ENCODE results near the gene TNFRSF8. TPM values are rescaled to one million over a fixed set of nuclear protein-coding genes. Genes with fewer than 3 reads are reported as not detected.

TNFRSF8 gene
- total RNA-seq, 4 donors from 2014 or later: 0.84 to 4.9 (median 1.8) TPM; not detected in 1

DNA sequence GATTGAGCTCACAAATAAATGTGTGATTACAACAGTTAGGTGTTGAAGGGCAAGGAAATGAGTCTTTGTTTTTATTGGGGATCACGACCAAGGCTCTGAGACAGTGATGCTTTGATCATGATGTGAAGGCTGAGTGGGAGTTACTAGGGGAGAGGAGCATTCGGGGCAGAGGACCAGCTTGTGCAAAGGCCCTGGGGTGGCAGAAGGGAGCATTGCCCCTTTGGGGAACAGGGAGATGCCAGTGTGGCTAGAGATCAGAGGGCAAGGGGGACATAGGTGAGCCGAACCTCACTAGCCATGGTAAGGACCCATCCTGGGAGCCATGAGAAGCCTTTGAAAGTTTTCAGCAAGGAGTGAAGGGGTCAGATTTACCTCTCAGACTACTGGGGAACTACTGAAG, 31.1 kb downstream of the TNFRSF8 start:
- WGBS, 2 donors: 79 to 84% methylated on average over 3 of the region's 3 CpGs
- TF ChIP-seq, protein P1, sequence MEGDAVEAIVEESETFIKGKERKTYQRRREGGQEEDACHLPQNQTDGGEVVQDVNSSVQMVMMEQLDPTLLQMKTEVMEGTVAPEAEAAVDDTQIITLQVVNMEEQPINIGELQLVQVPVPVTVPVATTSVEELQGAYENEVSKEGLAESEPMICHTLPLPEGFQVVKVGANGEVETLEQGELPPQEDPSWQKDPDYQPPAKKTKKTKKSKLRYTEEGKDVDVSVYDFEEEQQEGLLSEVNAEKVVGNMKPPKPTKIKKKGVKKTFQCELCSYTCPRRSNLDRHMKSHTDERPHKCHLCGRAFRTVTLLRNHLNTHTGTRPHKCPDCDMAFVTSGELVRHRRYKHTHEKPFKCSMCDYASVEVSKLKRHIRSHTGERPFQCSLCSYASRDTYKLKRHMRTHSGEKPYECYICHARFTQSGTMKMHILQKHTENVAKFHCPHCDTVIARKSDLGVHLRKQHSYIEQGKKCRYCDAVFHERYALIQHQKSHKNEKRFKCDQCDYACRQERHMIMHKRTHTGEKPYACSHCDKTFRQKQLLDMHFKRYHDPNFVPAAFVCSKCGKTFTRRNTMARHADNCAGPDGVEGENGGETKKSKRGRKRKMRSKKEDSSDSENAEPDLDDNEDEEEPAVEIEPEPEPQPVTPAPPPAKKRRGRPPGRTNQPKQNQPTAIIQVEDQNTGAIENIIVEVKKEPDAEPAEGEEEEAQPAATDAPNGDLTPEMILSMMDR (IDR thresholded peaks at IDR 0.05): no peak
- TF ChIP-seq POLR2A (IDR thresholded peaks at IDR 0.05): no peak
- no peak for TF ChIP-seq EP300 (IDR thresholded peaks at IDR 0.05)
- DNase-seq (ENCODE audit: low spot score in 2 of 2): no peak
- no peak overlapping the region for H3K27ac ChIP-seq
- peaks cover 0 to 4% (median 0%) of the 10 kb centered on the region in 4 donors for H3K9me3 ChIP-seq
- H3K27me3 ChIP-seq: no peaks in the 10 kb centered on the region
- no peaks in the 10 kb centered on the region for H3K36me3 ChIP-seq
- H3K4me1 ChIP-seq: peaks cover 0 to 3% (median 0%) of the 10 kb centered on the region in 4 donors
- H3K4me3 ChIP-seq: no peak overlapping the region

DNA sequence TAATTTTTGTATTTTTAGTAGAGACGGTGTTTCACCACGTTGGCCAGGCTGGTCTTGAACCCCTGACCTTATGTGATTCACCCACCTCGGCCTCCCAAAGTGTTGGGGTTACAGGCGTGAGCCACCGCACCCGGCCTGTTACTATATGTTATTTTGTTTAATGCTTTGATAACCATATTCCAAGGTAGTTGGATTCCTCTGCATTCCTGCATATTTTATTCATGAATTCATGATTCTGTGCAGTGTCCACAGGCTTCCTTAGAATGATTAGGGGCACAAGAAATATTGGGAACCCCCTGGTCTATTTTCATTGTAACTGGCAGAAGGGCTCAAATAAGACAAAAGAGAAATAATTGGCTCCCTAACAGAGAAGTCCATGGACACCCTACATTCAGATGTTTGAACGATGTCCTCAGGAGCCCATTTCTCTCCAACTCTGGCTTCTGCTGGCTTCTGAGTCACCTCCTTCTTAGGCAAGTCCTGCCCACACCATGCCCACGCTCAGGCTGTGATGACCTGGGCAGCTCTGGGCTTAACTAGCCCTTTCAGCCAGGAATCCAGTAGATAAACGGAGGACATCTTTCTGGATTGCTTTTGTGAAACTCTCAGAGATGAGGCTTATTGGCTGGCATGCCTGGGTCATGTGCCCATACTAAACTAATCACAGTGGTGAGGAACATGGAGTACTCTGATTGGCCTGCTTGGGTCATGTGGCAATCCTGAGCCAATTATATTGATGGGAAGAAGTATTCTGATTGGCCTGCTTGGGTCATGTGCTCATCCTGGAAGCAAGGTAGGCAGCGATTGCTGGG, 32.6 kb downstream of the TNFRSF8 start:
- H3K36me3 ChIP-seq: no peaks in the 10 kb centered on the region
- WGBS, 2 donors: 85 to 92% methylated on average over 10 of the region's 10 CpGs
- no peak for DNase-seq (ENCODE audit: low spot score in 2 of 2)
- no peak overlapping the region for H3K4me3 ChIP-seq
- H3K27me3 ChIP-seq: no peaks in the 10 kb centered on the region
- peaks cover 0 to 4% (median 0%) of the 10 kb centered on the region in 4 donors for H3K9me3 ChIP-seq
- H3K4me1 ChIP-seq: no peaks in the 10 kb centered on the region
- H3K27ac ChIP-seq: no peak overlapping the region
- TF ChIP-seq, protein P1 (IDR thresholded peaks at IDR 0.05): no peak
- no peak for TF ChIP-seq POLR2A (IDR thresholded peaks at IDR 0.05)
- TF ChIP-seq EP300 (IDR thresholded peaks at IDR 0.05): no peak

DNA sequence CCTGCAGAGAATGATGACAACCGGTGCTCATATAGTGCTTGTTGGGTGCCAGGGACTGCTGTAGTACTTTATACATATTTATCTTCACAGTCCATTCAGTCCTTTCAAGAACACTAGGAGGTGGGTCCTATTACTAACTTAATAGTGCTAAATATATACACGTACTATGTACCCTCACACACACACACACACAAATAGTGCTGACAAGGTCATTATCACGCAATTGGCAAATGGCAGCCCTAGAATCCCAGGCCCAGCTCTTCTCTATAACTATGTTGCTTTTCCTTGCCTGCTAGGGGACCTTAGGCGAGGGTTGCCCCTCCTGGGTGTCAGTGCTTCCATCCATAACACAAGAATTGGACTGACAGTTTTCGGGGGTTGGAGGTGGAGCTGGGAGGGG, 33.5 kb downstream of the TNFRSF8 start:
- no peaks in the 10 kb centered on the region for H3K36me3 ChIP-seq
- no peak overlapping the region for H3K4me3 ChIP-seq
- H3K27ac ChIP-seq: no peak overlapping the region
- TF ChIP-seq EP300 (IDR thresholded peaks at IDR 0.05): no peak
- TF ChIP-seq, protein P1 (IDR thresholded peaks at IDR 0.05): no peak
- TF ChIP-seq POLR2A (IDR thresholded peaks at IDR 0.05): no peak
- no peak for DNase-seq (ENCODE audit: low spot score in 2 of 2)
- H3K27me3 ChIP-seq: no peaks in the 10 kb centered on the region
- H3K9me3 ChIP-seq: peaks cover 0 to 4% (median 0%) of the 10 kb centered on the region in 4 donors
- 89 to 91% methylated on average over 5 of the region's 5 CpGs for WGBS, 2 donors
- H3K4me1 ChIP-seq: no peaks in the 10 kb centered on the region

DNA sequence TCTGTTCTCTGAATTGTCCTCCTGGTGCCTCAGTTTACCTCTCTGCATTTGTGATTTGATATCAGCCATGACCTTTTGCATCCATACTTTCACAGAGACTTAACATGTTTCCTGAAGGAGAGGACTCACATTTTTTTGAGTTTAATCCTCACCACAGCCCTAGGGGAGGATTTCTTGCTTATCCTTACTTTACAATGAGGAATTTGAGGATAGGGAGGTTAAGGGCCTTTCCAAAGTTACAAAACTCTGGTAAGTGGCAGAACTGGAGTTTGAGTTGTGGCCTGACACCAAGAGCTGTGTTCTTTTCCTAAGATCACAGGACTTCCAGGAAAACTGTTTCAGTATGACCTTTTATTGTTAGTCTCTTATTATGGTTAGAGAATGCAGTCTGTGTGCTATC, 34.2 kb downstream of the TNFRSF8 start:
- H3K36me3 ChIP-seq: no peaks in the 10 kb centered on the region
- H3K4me3 ChIP-seq: no peak overlapping the region
- H3K4me1 ChIP-seq: no peaks in the 10 kb centered on the region
- DNase-seq (ENCODE audit: low spot score in 2 of 2): no peak
- TF ChIP-seq, protein P1 (IDR thresholded peaks at IDR 0.05): no peak
- no peak for TF ChIP-seq EP300 (IDR thresholded peaks at IDR 0.05)
- TF ChIP-seq POLR2A (IDR thresholded peaks at IDR 0.05): no peak
- no peak overlapping the region for H3K27ac ChIP-seq
- peaks cover 0 to 4% (median 0%) of the 10 kb centered on the region in 4 donors for H3K9me3 ChIP-seq
- H3K27me3 ChIP-seq: no peaks in the 10 kb centered on the region

DNA sequence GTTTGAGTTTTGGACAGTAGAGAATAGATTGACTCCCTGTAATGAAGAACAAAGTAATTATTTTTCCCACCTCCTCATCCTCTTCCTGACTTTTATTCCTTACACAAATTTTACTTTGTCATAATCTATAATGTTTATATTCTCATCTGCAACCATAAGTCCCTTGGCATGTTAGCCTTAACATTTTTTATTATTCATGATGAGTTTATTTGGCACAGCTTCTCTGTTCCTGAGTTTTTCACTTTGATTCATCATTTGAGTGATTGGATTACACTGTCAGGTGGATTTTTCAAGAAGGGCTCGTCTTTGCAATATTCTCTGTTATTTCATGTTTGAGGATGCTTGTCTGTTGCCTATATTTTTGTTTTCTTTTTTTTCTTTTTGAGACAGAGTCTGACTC, 35.7 kb downstream of the TNFRSF8 start:
- no peaks in the 10 kb centered on the region for H3K27me3 ChIP-seq
- no peak for TF ChIP-seq POLR2A (IDR thresholded peaks at IDR 0.05)
- TF ChIP-seq, protein P1 (IDR thresholded peaks at IDR 0.05): no peak
- no peak for TF ChIP-seq EP300 (IDR thresholded peaks at IDR 0.05)
- no peaks in the 10 kb centered on the region for H3K36me3 ChIP-seq
- 62 to 75% methylated on average over 1 of the region's 1 CpG for WGBS, 2 donors
- H3K4me3 ChIP-seq: no peak overlapping the region
- no peak for DNase-seq (ENCODE audit: low spot score in 2 of 2)
- H3K4me1 ChIP-seq: no peaks in the 10 kb centered on the region
- H3K27ac ChIP-seq: no peak overlapping the region
- H3K9me3 ChIP-seq: peaks cover 0 to 4% (median 0%) of the 10 kb centered on the region in 4 donors
